Measurements from ENCODE around the gene TFRC.
"Not testable (repeated sequence)": the region's sequence is repeated elsewhere in the genome, so short reads cannot be mapped to it uniquely, and the experiment has no call there.

Gene TFRC

DNA sequence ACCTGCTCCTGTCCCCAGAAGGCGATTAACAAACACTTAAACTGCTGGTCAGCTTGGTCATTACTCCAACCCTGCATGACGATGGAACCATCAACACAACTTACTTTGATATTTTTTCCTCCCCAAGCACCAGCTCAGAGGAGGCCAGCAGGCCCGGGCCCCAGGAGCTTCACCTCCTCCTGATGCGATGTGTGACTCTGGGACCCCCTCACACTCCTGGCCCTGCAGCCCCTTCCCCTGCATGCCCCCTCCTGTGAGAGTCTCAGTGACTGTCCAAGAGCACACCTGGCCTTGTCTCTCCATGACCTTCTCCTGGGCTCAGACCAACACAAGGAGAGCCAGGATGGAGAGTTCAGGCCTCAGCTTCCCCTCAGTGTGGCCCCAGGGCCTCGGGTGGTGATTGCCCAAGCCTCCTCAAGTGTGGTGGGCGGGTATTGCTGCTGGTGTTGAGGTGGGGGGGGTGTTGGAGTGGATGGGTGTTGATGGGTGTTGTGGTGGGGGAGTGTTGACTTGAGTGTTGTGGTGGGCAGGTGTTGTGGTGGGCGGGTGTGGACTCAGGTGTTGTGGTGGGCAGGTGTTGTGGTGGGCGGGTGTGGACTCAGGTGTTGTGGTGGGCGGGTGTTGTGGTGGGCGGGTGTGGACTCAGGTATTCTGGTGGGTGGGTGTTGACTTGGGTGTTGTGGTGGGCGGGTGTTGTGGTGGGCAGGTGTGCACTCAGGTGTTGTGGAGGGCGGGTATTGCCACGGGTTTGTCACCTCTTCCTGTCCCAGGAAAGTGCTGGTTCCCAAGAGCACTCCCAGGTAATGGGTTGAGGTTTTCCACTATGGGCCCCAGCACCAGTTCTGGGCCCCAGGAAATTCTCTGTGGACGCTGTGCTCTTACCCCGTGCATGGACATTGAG lies 68.1 kb downstream of the TFRC start:
- DNase-seq, result no peak
- in situ Hi-C loops (cut with MboI; ENCODE audit: low pct_unique_long_range_greater_than_20kb, low sequenced_read_pairs), result no loop called here

DNA sequence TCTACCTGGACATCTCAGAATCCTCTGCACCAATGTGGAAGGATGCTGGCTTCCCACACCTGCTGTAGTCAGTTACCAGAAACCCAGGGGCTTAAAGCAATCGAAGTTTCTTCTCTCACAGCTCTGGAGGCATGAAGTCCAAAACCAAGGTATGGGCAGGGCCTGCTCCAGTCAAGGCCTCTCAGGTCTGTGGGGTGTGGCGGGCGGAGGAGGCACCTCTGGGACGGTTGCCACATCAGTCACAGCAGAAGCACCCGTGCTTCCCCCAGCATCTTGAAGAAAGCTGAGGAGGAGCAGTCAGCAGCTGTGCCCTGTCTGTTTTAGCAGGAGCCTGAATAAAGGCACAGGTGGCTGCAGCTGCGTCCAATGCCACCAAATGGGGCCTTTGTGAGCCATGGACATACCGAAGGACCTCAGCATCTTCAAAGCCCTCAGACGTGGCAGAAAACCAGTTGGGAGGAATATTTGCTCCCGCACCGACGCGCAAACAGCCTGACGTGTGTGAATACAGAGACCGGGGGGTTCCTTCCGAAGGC lies 68.9 kb downstream of the TFRC start:
- in situ Hi-C loops (cut with MboI; ENCODE audit: low pct_unique_long_range_greater_than_20kb, low sequenced_read_pairs), result no loop called here

DNA sequence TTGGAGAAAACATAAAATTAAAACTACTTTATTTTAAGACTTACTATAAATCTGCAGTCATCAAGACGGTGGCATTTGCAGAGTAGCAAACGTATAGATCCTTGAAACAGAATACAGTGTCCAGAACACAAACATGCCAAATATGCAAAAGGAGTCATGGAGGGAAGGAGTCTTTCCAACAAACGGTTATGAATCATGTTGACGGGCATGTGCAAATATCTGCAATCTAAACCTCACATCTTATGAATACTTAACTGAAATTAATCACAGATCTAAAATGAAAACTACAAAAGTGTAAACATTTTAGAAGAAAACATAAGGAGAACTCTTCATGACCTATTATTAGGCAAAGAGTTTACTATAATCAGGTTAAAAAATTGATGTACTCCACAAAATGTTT lies 69.4 kb downstream of the TFRC start:
- in situ Hi-C loops (cut with MboI; ENCODE audit: low pct_unique_long_range_greater_than_20kb, low sequenced_read_pairs), result no loop called here
- no peak for DNase-seq

More for the DNA sequence above, 68.9 kb downstream of the TFRC start:
- DNase-seq, result no peak

DNA sequence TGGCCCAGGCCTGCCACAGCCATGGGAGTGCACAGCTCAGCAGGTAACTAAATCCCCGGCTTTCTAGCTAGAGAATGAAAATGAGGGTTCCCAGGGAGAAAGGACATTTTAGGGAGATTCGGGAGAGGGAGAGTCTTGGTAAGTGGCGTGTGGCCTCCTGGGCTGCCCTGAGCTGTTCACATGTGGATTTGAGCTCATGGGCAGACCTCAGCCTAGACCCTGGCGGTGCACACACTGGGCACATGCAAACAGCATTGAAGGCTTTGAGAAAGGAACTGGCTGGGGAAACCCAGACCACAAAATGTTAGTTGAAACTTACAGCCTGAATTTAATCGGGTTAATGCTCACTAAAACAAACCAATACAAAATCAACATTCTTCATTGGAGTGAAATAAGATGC lies 72.4 kb downstream of the TFRC start:
- in situ Hi-C loops (cut with MboI; ENCODE audit: low pct_unique_long_range_greater_than_20kb, low sequenced_read_pairs), result loop anchor here (10.0 kb wide), 1 partner anchor 65 kb away; no protein-coding TSS in a partner anchor

DNA sequence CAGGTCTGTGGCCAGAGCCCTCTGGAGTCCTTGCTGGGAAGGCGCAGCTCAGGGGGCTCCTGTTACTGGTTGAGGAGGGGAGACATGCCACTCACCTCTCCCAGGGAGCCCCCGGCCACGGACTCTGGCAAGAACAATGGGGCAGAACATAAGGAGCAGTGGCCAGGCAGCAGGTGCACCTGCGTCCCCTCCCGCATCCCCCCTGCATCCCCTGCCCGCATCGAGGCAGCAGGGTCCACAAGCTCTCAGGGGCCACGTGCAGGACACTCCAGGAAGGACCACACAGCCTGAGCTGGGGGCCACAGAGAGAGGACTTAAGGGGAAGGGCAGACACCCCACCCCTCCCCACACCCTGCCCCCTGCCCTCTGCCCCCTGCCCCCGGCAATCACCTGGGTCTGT lies 73.0 kb downstream of the TFRC start:
- in situ Hi-C loops (cut with MboI; ENCODE audit: low pct_unique_long_range_greater_than_20kb, low sequenced_read_pairs), result loop anchor here (10.0 kb wide), 1 partner anchor 64 kb away; no protein-coding TSS in a partner anchor
- no peak for DNase-seq

More for the DNA sequence above, 72.4 kb downstream of the TFRC start:
- DNase-seq, result no peak

GRCh38 chr3:196008387-196008786 lies 73.5 kb downstream of the TFRC start:
- in situ Hi-C loops (cut with MboI; ENCODE audit: low pct_unique_long_range_greater_than_20kb, low sequenced_read_pairs), result loop anchor here (10.0 kb wide), 1 partner anchor 64 kb away; no protein-coding TSS in a partner anchor
- no peak for DNase-seq

GRCh38 chr3:196007744-196008335 lies 74.0 kb downstream of the TFRC start:
- in situ Hi-C loops (cut with MboI; ENCODE audit: low pct_unique_long_range_greater_than_20kb, low sequenced_read_pairs), result loop anchor here (10.0 kb wide), 1 partner anchor 63 kb away; no protein-coding TSS in a partner anchor

GRCh38 chr3:196005338-196005737 lies 76.6 kb downstream of the TFRC start:
- in situ Hi-C loops (cut with MboI; ENCODE audit: low pct_unique_long_range_greater_than_20kb, low sequenced_read_pairs), result loop anchor here (10.0 kb wide), 1 partner anchor 61 kb away; no protein-coding TSS in a partner anchor
- not testable (repeated sequence) for DNase-seq

More at GRCh38 chr3:196007744-196008335, 74.0 kb downstream of the TFRC start:
- DNase-seq, result no peak

- DNase-seq, result not testable (repeated sequence)
These were observed 77.4 kb downstream of the TFRC start for GRCh38 chr3:196004359-196005052.

DNA sequence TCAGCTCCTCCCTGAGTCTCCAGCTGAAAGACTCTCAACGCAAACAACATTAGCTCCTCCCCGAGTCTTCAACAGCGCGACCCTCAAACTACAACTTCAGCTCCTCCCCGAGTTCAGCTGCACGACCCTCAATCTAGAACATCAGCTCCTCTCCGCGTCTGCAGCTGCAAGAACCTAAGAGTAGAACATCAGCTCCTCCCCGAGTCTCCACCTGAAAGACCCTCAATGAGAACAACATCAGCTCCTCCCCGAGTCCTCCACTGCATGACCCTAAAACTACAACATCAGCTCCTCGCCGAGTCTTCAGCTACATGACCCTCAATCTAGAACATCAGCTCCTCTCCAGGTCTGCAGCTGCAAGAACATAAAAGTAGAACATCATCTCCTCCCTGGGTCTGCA lies 78.3 kb downstream of the TFRC start:
- DNase-seq, result no peak

More at GRCh38 chr3:196004359-196005052, 77.4 kb downstream of the TFRC start:
- in situ Hi-C loops (cut with MboI; ENCODE audit: low pct_unique_long_range_greater_than_20kb, low sequenced_read_pairs), result loop anchor here (10.0 kb wide), 1 partner anchor 60 kb away; no protein-coding TSS in a partner anchor

DNA sequence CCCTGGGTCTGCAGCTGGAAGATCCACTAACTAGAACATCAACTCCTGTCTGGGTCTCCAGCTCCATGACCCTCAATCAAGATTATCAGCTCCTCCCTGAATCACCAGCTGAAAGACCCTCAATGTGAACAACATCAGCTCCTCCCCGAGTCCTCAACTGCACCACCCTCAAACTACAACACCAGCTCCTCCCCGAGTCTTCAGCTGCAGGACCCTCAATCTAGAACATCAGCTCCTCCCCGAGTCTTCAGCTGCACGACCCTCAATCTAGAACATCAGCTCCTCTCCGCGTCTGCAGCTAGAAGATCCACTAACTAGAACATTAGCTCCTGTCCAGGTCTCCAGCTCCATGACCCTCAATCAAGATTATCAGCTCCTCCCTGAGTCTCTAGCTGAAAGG lies 79.2 kb downstream of the TFRC start:
- in situ Hi-C loops (cut with MboI; ENCODE audit: low pct_unique_long_range_greater_than_20kb, low sequenced_read_pairs), result loop anchor here (10.0 kb wide), 1 partner anchor 58 kb away; no protein-coding TSS in a partner anchor
- not testable (repeated sequence) for DNase-seq

More for the DNA sequence above, 78.3 kb downstream of the TFRC start:
- in situ Hi-C loops (cut with MboI; ENCODE audit: low pct_unique_long_range_greater_than_20kb, low sequenced_read_pairs), result loop anchor here (10.0 kb wide), 1 partner anchor 59 kb away; no protein-coding TSS in a partner anchor

DNA sequence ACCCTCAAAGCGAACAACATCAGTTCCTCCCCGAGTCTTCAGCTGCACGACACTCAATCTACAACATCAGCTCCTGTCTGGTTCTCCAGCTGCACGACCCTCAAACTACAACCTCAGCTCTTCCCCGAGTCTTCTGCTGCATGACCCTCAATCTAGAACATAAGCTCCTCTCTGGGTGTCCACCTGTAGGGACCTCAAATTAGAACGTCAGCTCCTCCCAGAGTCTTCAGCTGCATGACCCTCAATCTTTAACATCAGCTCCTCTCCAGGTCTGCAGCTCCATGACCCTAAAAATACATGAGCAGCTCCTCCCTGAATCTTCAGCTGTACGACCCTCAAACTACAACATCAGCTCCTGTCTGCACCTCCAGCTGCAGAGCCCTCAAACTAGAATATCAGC lies 80.7 kb downstream of the TFRC start:
- not testable (repeated sequence) for DNase-seq
- in situ Hi-C loops (cut with MboI; ENCODE audit: low pct_unique_long_range_greater_than_20kb, low sequenced_read_pairs), result loop anchor here (10.0 kb wide), 1 partner anchor 56 kb away; no protein-coding TSS in a partner anchor

DNA sequence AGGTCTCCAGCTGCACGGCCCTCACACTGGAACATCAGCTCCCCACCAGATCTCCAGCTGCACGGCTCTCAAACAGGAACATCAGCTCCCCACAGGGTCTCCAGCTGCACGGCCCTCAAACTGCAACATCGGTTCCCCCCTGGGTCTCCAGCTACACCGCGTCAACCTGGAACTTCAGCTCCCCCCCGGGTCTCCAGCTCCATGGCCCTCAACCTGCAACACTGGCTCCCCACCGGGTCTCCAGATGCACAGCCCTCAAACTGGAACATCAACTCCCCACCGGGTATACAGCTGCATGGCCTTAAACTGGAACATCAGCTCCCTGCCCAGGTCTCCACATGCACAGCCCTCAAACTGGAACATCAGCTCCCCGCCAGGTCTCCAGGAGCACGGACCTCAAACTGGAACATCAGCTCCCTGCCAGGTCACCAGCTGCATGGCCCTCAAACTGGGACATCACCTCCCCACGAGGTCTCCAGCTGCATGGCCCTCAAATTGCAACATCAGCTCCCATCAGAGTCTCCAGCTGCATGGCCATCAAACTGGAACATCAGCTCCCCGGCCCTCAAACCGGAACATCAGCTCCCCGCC lies 81.4 kb downstream of the TFRC start:
- DNase-seq, result not testable (repeated sequence)
- in situ Hi-C loops (cut with MboI; ENCODE audit: low pct_unique_long_range_greater_than_20kb, low sequenced_read_pairs), result loop anchor here (10.0 kb wide), 1 partner anchor 56 kb away; no protein-coding TSS in a partner anchor

GRCh38 chr3:195999896-196000295 lies 82.0 kb downstream of the TFRC start:
- in situ Hi-C loops (cut with MboI; ENCODE audit: low pct_unique_long_range_greater_than_20kb, low sequenced_read_pairs), result loop anchor here (10.0 kb wide), 1 partner anchor 55 kb away; no protein-coding TSS in a partner anchor
- DNase-seq, result no peak

Data from KBM-7 (cell line).